ENCODE results near the gene ISLR.

Gene ISLR, protein sequence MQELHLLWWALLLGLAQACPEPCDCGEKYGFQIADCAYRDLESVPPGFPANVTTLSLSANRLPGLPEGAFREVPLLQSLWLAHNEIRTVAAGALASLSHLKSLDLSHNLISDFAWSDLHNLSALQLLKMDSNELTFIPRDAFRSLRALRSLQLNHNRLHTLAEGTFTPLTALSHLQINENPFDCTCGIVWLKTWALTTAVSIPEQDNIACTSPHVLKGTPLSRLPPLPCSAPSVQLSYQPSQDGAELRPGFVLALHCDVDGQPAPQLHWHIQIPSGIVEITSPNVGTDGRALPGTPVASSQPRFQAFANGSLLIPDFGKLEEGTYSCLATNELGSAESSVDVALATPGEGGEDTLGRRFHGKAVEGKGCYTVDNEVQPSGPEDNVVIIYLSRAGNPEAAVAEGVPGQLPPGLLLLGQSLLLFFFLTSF

DNA sequence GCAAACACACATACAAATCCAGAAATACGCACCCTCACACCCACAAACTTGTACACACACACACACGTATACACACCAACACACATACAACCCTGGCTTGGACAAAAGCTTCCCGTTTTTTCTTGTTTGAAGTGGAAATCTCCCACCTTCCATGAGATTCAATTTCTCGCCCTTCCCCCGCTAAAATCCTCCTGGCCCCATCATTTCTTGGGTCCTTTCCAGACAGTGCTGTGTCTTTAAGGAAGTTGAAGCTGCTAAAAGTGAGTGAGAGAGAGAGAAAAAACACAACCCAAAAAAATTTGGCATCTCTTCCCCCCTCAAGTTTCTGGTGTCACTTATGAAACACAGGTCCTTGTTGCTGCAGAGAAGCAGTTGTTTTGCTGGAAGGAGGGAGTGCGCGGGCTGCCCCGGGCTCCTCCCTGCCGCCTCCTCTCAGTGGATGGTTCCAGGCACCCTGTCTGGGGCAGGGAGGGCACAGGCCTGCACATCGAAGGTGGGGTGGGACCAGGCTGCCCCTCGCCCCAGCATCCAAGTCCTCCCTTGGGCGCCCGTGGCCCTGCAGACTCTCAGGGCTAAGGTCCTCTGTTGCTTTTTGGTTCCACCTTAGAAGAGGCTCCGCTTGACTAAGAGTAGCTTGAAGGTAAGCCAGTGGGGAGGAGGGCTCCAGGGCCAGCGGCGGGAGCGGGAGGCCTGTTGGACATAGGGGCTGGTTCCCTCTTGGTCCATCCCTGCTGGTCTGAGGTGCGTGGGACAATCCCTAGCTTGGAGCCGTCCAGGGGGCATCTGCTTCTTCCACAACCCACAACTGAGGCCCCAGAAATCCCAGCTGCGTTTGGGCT is at the start of gene ISLR:
ISLR (plus strand) TSS at position 331 of the 839 bp plus-strand sequence. CDS start 1,149 bp downstream, outside the sequence.
- no peak for DNase-seq (ENCODE audit: low read depth in 2 of 3, low spot score in 1 of 3)

DNA sequence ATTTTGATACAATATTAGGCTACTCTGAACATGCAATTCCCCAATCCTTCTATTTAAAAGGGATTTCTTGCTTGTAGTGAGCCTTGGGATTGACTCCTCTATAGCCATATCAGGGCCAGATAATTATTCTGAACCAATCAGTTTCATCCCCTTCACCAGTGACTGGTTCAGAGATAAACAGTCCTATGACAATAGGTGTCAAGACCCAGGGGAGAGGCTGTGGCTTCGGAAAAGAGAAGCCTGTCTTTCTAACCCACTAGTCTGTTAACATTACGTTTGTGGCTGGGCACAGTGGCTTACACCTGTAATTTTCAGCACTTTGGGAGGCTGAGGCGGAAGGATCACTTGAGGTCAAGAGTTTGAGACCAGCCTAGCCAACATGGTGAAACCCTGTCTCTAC is 49.3 kb upstream of the ISLR start:
- no peak for DNase-seq (ENCODE audit: low read depth in 2 of 3, low spot score in 1 of 3)

DNA sequence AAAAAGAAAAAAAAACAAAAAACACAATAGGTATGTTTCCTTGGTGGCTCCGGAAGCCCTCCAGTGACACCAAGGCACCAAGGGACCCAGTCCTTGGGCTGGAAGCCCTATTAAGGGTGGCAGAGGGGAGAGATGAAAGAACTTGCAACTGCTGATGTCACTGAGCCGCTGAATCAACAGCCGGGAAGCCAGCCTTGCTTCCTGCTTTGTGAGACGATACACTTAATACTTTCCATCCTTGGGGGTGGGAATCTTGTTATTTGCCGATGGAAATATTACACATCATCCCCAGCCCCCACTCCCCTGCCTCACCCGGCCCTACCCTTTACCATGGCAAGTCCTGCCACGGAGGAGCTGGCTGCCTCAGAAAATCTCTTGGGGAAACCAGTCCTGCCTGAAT is 48.8 kb upstream of the ISLR start:
- DNase-seq (ENCODE audit: low read depth in 2 of 3, low spot score in 1 of 3): no peak

DNA sequence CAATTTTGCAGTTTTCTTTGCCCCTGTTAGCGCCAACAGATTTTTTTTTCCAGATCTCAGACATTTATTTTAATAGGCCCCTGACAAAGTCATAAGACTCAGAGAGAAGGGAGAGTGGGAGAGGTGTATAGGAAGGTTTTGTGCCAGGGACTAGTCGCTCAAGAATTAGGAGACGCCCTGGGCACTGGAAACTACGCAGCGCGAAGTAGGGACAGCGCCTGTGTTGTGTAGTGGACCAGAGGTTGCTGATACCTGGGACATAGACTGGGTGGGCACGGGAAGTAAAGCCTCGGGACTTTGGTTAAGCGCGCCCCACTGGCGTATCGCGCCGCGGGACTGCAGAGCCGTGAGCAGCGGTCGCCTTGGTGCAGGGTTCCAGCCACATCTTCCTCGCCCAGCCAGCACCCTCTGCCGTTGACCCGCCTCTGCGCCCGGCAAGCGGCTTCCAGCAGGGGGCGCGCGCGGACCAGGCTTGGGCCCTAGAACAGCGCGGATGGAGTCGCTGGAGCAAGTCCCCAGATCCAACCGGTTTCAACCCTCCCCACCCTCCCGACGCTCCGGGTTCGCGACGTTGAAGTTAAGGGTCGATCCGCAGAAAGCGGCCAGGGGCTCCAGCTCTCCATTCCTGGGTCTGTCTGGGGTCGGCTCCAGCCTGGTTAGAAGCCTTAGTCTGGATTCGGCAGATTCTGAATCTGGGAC is 46.1 kb upstream of the ISLR start:
- peak; percentile 81 to 87 (median 84) for DNase-seq (ENCODE audit: low read depth in 2 of 3, low spot score in 1 of 3)

DNA sequence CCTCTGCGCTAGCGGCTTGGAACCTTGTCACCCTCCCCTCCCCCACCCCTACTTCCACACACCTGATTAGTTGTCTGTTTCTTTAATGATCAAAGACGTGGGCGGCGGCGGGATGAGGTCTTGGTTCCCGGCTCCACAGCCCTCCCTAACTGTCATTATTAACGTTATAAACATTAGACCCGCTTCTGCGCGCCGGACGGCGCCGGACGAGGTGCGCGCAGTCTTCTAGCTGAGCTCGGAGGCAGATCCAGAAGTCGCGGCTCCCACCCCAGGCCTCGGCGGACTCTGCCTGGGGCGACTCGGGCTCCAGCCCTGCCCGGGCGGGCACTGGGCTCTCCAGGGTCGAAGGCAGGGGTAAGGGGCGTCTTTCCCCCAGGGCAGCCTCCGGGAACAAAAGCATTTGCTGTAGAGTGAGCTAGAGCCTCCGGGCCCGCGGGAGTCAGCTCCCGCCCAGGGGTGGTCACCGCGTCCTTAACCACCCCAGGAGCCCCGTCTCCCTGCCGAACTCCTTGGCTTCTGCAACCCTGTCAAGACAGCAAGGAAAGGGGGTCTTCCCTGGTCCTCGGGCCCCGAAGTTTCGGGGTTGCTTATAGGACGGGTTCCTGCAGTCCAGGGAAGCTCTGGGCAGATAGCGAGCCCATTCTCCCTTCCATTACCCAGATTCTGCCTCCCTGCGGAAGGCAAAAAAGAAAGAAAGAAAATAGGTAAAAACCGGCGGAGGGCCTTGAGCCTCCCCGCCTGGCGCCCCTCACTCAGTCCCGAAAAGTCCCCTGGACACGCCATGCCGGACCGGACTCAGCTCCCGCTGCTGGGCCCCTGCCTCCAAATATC is 45.3 kb upstream of the ISLR start:
- no peak for DNase-seq (ENCODE audit: low read depth in 2 of 3, low spot score in 1 of 3)

DNA sequence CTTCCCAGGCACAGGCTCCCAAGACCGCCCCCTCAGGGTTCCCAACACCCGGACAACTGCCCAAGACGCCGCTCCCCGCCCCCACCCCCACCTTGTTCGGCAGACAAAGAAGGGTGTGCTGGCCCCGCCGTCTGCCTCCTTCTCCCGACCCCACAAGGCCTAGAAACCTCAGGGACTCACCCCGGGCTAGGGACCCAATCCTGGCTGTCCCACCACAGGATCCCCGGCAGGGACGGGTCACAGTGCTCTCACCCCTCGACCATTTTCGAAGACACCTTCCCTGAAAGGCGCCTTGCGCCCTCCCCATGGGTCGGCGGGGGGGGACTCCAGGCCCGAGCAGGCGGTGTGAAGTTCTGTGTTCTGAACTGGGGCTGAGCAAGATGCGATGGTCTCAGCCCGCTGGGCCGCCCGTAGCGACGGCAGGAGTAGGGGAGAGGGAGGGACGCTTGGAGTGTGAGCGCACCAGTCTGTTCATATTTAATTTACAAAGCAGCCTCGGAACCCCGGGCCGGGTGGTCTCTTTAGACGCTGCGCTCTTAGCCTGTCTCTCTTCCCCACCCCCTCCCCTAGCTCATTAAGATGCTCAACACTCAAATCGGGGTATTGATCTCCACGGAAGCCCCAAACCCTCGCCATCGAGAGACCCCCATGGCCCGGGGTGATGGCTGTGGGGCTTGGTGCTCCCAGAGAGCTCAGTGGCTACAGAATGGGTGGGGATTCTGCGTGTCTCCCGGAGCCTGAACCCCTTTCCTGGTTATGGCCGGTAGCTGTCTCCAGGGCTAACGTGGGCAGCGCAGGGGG is 44.5 kb upstream of the ISLR start:
- no peak for DNase-seq (ENCODE audit: low read depth in 2 of 3, low spot score in 1 of 3)

DNA sequence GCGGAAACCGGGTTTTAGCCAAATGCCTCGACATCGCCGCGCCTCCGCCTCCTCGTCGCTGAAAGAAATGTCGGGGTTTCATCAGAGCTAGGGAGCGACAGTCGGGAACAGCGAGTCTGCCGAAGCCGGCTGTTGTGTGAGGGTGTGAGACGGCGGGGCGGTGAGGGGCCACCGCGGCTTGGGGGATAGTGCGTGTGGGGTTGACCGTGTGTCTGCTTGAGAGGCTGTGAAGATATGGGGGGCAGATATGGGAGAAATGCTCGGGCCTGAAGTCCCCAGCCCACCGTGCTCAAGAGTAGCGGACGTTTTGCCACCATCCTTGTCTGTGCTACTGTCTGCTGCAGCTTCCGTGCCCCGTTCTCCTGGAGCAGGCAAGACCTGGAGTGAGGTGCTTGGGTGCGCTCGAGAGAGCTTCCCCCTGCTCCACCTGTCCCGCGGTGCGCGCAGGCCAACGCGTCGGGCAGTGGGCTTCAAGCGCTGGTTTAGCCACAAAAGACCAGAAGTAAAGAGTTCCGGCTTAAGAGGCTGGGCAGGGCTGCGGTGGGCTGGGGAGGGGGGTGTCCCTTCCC is 43.8 kb upstream of the ISLR start:
- DNase-seq (ENCODE audit: low read depth in 2 of 3, low spot score in 1 of 3): no peak

DNA sequence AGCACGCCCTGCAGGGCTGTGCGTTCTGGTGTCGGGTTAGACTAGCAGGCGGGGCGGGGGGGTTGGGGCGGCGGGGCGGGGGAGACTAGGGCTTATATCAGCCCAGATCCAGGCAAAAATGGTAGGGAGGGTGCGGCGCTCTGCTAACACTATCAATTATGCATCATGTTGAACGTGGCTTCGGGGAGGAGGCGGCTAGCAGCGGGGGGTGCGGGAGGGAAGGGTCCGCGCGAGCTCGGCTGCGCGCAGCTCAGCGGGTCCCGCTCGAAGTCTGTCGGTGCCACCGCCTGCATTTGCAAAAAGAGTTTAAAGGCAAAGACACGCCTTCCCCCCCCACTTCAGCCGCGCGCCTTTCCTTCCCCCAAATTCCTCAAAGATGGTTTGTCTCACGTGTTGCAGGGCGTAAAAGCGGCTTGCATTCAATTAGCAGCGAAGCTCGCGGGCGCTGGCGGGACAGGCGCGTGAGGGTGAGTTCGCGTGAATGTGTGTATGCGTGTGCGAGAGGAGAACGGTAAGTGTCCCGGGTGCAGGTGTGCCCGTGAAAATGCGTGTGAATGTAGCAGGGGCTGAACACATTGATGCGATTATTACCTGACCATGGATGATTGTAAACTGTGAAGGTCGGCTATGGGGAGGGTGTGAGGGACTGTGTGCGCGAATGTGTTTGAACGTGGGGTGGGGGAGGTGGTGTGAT is 43.2 kb upstream of the ISLR start, which contains the start of gene ISLR2:
ISLR2 (plus strand) TSS at position 432 of the 694 bp plus-strand sequence. CDS start 2,169 bp downstream, outside the sequence.
- DNase-seq (ENCODE audit: low read depth in 2 of 3, low spot score in 1 of 3): no peak

DNA sequence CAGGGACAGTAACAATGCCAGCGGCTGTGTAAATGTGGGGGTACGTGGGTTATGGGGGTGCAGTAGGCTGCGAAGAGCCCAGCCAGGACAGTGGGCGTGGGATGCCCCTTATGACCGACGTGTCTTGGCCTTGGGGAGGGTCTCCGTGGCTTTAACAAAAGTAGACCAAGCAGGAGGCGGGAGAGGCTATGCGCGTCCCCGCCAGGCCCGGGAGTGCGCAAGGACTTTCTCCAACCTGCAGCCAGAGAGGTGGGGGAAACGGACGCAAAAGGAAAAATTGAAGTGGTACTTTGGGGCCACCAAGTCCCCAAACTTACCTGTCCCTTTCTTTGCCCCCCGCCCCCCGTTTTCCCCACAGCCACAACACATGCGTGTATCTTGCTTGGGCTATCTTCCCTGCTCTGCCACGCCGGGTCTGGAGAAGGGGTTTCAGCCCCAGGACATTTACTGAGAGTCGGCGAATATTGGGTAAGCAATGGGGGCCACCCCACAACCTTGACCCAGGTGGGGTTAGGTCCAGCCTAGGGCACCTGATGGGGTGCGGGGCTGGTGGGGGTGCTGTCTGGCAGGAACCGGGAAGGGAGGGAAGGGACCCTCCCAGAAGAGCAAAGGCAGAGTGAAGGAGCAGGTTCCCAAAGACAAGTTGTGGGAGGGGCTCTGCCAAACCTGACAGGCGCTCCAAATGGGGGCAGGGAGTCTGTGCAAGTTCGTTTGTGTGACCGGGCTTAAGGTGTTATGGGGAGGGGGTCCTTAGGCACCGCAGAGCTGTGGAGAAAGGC is 42.5 kb upstream of the ISLR start:
- DNase-seq (ENCODE audit: low read depth in 2 of 3, low spot score in 1 of 3): no peak

DNA sequence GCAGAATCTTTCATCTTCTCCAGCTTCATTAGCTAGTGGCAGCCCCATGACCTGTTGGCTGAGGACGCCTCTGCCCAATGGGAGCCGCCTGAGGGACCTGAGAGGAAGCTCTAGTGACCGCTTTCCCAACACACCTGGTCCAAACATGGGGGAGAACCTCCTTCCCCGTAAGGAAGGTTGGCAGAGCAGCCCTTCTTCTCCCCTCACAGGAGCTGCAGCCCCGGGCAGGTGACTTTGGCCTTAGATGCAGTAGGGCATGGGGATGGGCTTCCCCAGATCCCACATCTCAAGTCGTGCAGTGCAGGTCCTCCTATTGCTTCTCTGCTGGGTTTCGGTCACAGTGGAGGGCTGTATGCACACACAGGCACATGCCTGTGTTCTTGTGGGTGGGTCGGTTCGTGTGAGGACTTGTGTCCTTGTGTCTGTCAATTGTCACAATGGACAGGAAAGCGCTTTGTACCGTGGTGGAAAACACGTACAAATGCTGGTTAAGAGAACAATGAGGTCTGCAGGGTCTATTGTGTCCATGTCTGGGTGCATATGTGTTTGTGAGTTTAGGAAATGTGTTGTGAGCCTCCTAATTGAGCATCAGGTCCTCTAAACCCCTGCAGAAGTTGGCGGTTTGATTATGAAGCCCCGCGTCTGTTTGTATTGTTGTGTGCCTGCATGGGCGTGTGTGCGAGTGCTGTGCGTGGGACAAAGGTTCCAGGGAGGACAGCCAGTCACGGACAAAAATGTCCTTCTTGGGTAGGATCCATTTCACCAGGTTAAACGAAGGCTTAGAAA is 41.7 kb upstream of the ISLR start:
- DNase-seq (ENCODE audit: low read depth in 2 of 3, low spot score in 1 of 3): no peak

DNA sequence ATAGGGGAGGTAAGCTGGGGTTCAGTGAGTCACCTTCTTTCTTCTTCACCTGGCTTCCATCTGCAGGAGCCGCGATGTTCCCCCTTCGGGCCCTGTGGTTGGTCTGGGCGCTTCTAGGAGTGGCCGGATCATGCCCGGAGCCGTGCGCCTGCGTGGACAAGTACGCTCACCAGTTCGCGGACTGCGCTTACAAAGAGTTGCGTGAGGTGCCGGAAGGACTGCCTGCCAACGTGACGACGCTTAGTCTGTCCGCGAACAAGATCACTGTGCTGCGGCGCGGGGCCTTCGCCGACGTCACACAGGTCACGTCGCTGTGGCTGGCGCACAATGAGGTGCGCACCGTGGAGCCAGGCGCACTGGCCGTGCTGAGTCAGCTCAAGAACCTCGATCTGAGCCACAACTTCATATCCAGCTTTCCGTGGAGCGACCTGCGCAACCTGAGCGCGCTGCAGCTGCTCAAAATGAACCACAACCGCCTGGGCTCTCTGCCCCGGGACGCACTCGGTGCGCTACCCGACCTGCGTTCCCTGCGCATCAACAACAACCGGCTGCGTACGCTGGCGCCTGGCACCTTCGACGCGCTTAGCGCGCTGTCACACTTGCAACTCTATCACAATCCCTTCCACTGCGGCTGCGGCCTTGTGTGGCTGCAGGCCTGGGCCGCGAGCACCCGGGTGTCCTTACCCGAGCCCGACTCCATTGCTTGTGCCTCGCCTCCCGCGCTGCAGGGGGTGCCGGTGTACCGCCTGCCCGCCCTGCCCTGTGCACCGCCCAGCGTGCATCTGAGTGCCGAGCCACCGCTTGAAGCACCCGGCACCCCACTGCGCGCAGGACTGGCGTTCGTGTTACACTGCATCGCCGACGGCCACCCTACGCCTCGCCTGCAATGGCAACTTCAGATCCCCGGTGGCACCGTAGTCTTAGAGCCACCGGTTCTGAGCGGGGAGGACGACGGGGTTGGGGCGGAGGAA is 40.5 kb upstream of the ISLR start:
- no peak for DNase-seq (ENCODE audit: low read depth in 2 of 3, low spot score in 1 of 3)

DNA sequence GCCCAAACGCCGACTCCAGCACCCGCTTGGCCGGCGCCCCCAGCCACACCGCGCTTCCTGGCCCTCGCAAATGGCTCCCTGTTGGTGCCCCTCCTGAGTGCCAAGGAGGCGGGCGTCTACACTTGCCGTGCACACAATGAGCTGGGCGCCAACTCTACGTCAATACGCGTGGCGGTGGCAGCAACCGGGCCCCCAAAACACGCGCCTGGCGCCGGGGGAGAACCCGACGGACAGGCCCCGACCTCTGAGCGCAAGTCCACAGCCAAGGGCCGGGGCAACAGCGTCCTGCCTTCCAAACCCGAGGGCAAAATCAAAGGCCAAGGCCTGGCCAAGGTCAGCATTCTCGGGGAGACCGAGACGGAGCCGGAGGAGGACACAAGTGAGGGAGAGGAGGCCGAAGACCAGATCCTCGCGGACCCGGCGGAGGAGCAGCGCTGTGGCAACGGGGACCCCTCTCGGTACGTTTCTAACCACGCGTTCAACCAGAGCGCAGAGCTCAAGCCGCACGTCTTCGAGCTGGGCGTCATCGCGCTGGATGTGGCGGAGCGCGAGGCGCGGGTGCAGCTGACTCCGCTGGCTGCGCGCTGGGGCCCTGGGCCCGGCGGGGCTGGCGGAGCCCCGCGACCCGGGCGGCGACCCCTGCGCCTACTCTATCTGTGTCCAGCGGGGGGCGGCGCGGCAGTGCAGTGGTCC is 39.7 kb upstream of the ISLR start:
- DNase-seq (ENCODE audit: low read depth in 2 of 3, low spot score in 1 of 3): no peak

DNA sequence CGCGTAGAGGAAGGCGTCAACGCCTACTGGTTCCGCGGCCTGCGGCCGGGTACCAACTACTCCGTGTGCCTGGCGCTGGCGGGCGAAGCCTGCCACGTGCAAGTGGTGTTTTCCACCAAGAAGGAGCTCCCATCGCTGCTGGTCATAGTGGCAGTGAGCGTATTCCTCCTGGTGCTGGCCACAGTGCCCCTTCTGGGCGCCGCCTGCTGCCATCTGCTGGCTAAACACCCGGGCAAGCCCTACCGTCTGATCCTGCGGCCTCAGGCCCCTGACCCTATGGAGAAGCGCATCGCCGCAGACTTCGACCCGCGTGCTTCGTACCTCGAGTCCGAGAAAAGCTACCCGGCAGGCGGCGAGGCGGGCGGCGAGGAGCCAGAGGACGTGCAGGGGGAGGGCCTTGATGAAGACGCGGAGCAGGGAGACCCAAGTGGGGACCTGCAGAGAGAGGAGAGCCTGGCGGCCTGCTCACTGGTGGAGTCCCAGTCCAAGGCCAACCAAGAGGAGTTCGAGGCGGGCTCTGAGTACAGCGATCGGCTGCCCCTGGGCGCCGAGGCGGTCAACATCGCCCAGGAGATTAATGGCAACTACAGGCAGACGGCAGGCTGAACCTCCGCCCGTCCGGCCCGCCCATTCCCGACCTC is 39.0 kb upstream of the ISLR start:
- no peak for DNase-seq (ENCODE audit: low read depth in 2 of 3, low spot score in 1 of 3)

DNA sequence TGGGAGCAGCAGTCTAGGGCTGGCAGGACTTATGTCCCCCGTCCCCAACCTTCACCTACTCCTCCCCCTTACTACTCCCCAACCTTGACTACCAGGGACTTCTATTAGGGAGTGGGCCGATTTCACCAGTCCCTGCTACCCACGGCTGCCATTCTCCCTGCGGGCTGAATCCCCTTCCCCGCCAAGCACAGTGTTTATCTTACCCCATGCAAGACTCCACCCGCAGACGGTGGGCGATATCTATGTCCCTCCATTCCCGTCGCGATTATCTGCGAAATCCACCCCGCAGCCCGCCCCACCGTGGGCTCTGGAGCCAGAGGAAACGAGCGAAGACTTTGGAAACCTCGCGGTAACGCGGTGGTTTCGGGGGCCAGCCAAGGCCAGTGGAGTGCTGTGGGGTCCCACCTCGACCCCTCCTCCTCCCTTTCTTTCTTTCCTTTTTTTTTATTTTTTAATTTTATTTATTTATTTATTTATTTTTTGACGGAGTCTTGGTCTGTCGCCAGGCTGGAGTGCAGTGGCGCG is 38.4 kb upstream of the ISLR start:
- no peak for DNase-seq (ENCODE audit: low read depth in 2 of 3, low spot score in 1 of 3)

DNA sequence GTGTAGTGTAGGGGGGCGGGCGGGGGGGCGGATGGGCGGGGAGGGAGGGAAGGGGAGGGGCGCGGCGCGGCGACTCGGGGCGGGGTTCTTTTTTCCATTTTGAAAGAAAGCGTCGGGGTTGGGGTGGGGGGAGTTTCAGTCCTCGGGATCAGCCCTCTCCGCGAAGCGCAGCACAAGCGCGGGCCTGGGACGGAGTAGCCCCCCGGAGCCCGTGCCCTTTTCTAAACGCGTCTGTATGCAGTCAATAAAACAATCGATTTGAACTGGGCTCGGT is 37.0 kb upstream of the ISLR start:
- no peak for DNase-seq (ENCODE audit: low read depth in 2 of 3, low spot score in 1 of 3)

All from stimulated activated CD4-positive, alpha-beta T cell treated with anti-CD3 and anti-CD28 coated beads, Interleukin-12 subunit alpha, Interleukin-12 subunit beta, amount 100 ng/mL, for 48 hours (primary cell).